CD14-positive monocyte (primary cell): ENCODE results near the gene KLF13. TPM values are rescaled to one million over a fixed set of nuclear protein-coding genes. Genes with fewer than 3 reads are reported as not detected.

Source experiments
- DNase-seq, 3 donors: peaks; one replicate each; pipeline ENCODE4 v3.0.0-alpha.2; 2011 to 2022
- H2AFZ ChIP-seq: 2 replicates; pipeline ENCODE4 v1.6.0; 2012; ENCODE audit warnings: mild to moderate bottlenecking, low read depth, low read length, inconsistent platforms; ENCODE audit not compliant: insufficient read depth, poor library complexity, severe bottlenecking
- H3K27ac ChIP-seq, 2 donors: 1 replicate in 1 of 2; 2 replicates in 1 of 2; pipeline ENCODE4 v1.5.1; 2012 to 2013; ENCODE audit warnings: low read length in 2 of 2, control low read depth in 1 of 2, inconsistent platforms in 1 of 2, low read depth in 1 of 2, mild to moderate bottlenecking in 1 of 2
- H3K27me3 ChIP-seq, 2 donors: one replicate each; pipeline versions ENCODE4 v1.6.0 to v1.6.1; 2011 to 2013; ENCODE audit warnings: low read length in 2 of 2; ENCODE audit not compliant: control insufficient read depth in 2 of 2, insufficient read depth in 2 of 2
- H3K36me3 ChIP-seq, 2 donors: replicated peaks in 1 of 2; 1 replicate in 1 of 2; 2 replicates in 1 of 2; pipeline versions ENCODE4 v1.5.1 to v1.6.1; 2012 to 2013; ENCODE audit warnings: low read length in 2 of 2, control low read depth in 1 of 2, inconsistent platforms in 1 of 2, mild to moderate bottlenecking in 1 of 2; ENCODE audit not compliant: insufficient read depth in 2 of 2, control insufficient read depth in 1 of 2
- H3K4me1 ChIP-seq, 2 donors: 1 replicate in 1 of 2; 2 replicates in 1 of 2; pipeline versions ENCODE4 v1.5.1 to v1.6.1; 2012 to 2013; ENCODE audit warnings: low read length in 2 of 2, control low read depth in 1 of 2, inconsistent platforms in 1 of 2, mild to moderate bottlenecking in 1 of 2, moderate library complexity in 1 of 2; ENCODE audit not compliant: insufficient read depth in 2 of 2, control insufficient read depth in 1 of 2
- H3K4me2 ChIP-seq: replicated peaks from 2 replicates; pipeline ENCODE3; 2012; ENCODE audit warnings: low read length, moderate library complexity, mild to moderate bottlenecking; ENCODE audit not compliant: poor library complexity, severe bottlenecking; ENCODE audit errors: extremely low read depth
- H3K4me3 ChIP-seq, 3 experiments: fragments of 200-600 bp in 1 of 3; sonication (generic) in 1 of 3; replicated peaks in 1 of 3; 1 replicate in 2 of 3; 2 replicates in 1 of 3; pipeline ENCODE4 v1.5.1; 2011 to 2013; ENCODE audit warnings: low read length in 3 of 3, mild to moderate bottlenecking in 3 of 3, control low read depth in 2 of 3, low read depth in 2 of 3, inconsistent platforms in 1 of 3, moderate library complexity in 1 of 3
- H3K79me2 ChIP-seq: 2 replicates; pipeline ENCODE4 v1.6.0; 2012; ENCODE audit warnings: mild to moderate bottlenecking, control low read depth, inconsistent platforms, low read length, moderate library complexity; ENCODE audit not compliant: insufficient read depth
- H3K9ac ChIP-seq: 2 replicates; pipeline ENCODE4 v1.6.0; 2017; ENCODE audit warnings: low read length, mild to moderate bottlenecking; ENCODE audit not compliant: insufficient read depth, poor library complexity, severe bottlenecking
- H3K9me3 ChIP-seq, 2 donors: replicated peaks in 1 of 2; 1 replicate in 1 of 2; 2 replicates in 1 of 2; pipeline versions ENCODE4 v1.5.1 to v1.6.1; 2012 to 2013; ENCODE audit warnings: low read length in 2 of 2, control low read depth in 1 of 2; ENCODE audit not compliant: control insufficient read depth in 1 of 2, insufficient read depth in 1 of 2
- H4K20me1 ChIP-seq: 2 replicates; pipeline ENCODE4 v1.6.0; 2012; ENCODE audit warnings: mild to moderate bottlenecking, low read length, control low read depth, moderate library complexity; ENCODE audit not compliant: insufficient read depth
- H3K27ac Mint-ChIP-seq, 7 donors: one replicate each; pipeline ENCODE4 v1.8.0; 2020; ENCODE audit warnings: mild to moderate bottlenecking in 7 of 7, mixed read lengths in 7 of 7, moderate library complexity in 6 of 7, inconsistent platforms in 2 of 7
- H3K27me3 Mint-ChIP-seq, 3 donors: one replicate each; pipeline ENCODE4 v1.8.0; 2021 to 2022; ENCODE audit warnings: low read depth in 3 of 3, mild to moderate bottlenecking in 3 of 3, mixed read lengths in 3 of 3, moderate library complexity in 3 of 3, inconsistent platforms in 1 of 3
- H3K36me3 Mint-ChIP-seq, 2 donors: one replicate each; pipeline ENCODE4 v1.8.0; 2020; ENCODE audit warnings: mixed read lengths in 2 of 2, inconsistent platforms in 1 of 2, mild to moderate bottlenecking in 1 of 2
- H3K4me1 Mint-ChIP-seq: one replicate; pipeline ENCODE4 v1.8.0; 2020; ENCODE audit warnings: mild to moderate bottlenecking, mixed read lengths
- H3K4me3 Mint-ChIP-seq, 2 donors: one replicate each; pipeline ENCODE4 v1.8.0; 2020; ENCODE audit warnings: mild to moderate bottlenecking in 2 of 2, mixed read lengths in 2 of 2, moderate library complexity in 1 of 2
- H3K9me3 Mint-ChIP-seq, 7 donors: one replicate each; pipeline ENCODE4 v1.8.0; 2020 to 2022; ENCODE audit warnings: mixed read lengths in 7 of 7, mild to moderate bottlenecking in 6 of 7, moderate library complexity in 6 of 7, inconsistent platforms in 2 of 7
- WGBS: methylation state at CpG from one replicate; pipeline ENCODE4 v1.1.5; 2013; ENCODE audit warnings: missing lambda C conversion rate; ENCODE audit not compliant: insufficient coverage; 5-methylcytosine and 5-hydroxymethylcytosine counted together
- intact Hi-C, 2 donors: fragments of 100-400 bp; cut with micrococcal nuclease; formaldehyde crosslinking; loops; one replicate each; pipeline versions ENCODE4 v1.15.0 to v1.15.1; 2023
- polyA plus RNA-seq, 3 donors: library from polyadenylated mRNA; depleted of rRNA in 1 of 3; unstranded in 2 of 3; stranded (reverse) in 1 of 3; fragments of 300-500 nt in 2 of 3; fragments of >200 nt in 1 of 3; fragmentation: Illumina TruSeq in 2 of 3; gene quantifications; 1 replicate in 2 of 3; 2 replicates in 1 of 3; pipeline ENCODE4 v1.2.3, GENCODE V29; 2012 to 2021
- TF ChIP-seq, protein P1 (sequence below): fragments of 200-600 bp; IDR thresholded peaks from one replicate; pipeline ENCODE4 v1.8.0; 2022; ENCODE audit warnings: antibody characterized with exemption, mild to moderate bottlenecking

The KLF13 gene
- polyA plus RNA-seq, 3 donors = 22.5 to 121 (median 28.0) TPM

- H3K4me3 Mint-ChIP-seq = no peak overlapping the region
- no peaks in the 10 kb centered on the region for H3K36me3 ChIP-seq
- no peak for DNase-seq
- TF ChIP-seq, protein P1, sequence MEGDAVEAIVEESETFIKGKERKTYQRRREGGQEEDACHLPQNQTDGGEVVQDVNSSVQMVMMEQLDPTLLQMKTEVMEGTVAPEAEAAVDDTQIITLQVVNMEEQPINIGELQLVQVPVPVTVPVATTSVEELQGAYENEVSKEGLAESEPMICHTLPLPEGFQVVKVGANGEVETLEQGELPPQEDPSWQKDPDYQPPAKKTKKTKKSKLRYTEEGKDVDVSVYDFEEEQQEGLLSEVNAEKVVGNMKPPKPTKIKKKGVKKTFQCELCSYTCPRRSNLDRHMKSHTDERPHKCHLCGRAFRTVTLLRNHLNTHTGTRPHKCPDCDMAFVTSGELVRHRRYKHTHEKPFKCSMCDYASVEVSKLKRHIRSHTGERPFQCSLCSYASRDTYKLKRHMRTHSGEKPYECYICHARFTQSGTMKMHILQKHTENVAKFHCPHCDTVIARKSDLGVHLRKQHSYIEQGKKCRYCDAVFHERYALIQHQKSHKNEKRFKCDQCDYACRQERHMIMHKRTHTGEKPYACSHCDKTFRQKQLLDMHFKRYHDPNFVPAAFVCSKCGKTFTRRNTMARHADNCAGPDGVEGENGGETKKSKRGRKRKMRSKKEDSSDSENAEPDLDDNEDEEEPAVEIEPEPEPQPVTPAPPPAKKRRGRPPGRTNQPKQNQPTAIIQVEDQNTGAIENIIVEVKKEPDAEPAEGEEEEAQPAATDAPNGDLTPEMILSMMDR = no peak
- WGBS = 97% methylated on average over 3 of the region's 3 CpGs
- no peak overlapping the region for H3K4me3 ChIP-seq
- intact Hi-C loops = no loop called here
- no peaks in the 10 kb centered on the region for H4K20me1 ChIP-seq
- H3K4me1 ChIP-seq = no peaks in the 10 kb centered on the region
- H3K4me1 Mint-ChIP-seq = no peaks in the 10 kb centered on the region
- peaks cover 1 to 4% (median 2%) of the 10 kb centered on the region in 3 donors for H3K27me3 Mint-ChIP-seq
- H3K9me3 Mint-ChIP-seq = peaks cover 22 to 40% (median 30%) of the 10 kb centered on the region in 7 donors
- H3K9me3 ChIP-seq = peaks cover 16 to 18% of the 10 kb centered on the region in 2 donors
- H3K27ac Mint-ChIP-seq = no peak overlapping the region
- H3K27me3 ChIP-seq = no peaks in the 10 kb centered on the region
- H3K9ac ChIP-seq = no peak overlapping the region
- no peak overlapping the region for H3K4me2 ChIP-seq
- H3K36me3 Mint-ChIP-seq = peaks cover 0 to 2% of the 10 kb centered on the region in 2 donors
- H2AFZ ChIP-seq = no peak overlapping the region
- H3K79me2 ChIP-seq = no peaks in the 10 kb centered on the region
- H3K27ac ChIP-seq = no peak overlapping the region
These were observed 93.2 kb downstream of the KLF13 start for GRCh38 chr15:31419820-31420219.

GRCh38 chr15:31427411-31427810 lies 100.8 kb downstream of the KLF13 start:
- Mint-ChIP-seq H3K27ac (peak overlapping the region in 4 of 7 donors; percentile 42 to 88 (median 60)), H3K4me1 (peaks cover 25% of the 10 kb centered on the region), H3K27me3 (peaks cover 1 to 2% (median 2%) of the 10 kb centered on the region in 3 donors), H3K4me3 (no peak overlapping the region), H3K9me3 (peaks cover 2 to 8% (median 6%) of the 10 kb centered on the region in 7 donors), H3K36me3 (no peaks in the 10 kb centered on the region)
- Histone ChIP-seq H3K4me1 (peaks cover 10 to 25% of the 10 kb centered on the region in 2 donors), H3K27ac (no peak overlapping the region), H3K36me3 (no peaks in the 10 kb centered on the region), H3K4me3 (no peak overlapping the region), H3K79me2 (no peaks in the 10 kb centered on the region), H4K20me1 (no peaks in the 10 kb centered on the region), H3K9ac (no peak overlapping the region), H3K9me3 (no peaks in the 10 kb centered on the region), H3K27me3 (no peaks in the 10 kb centered on the region), H3K4me2 (no peak overlapping the region), H2AFZ (no peak overlapping the region)
- peak; percentile 32 to 83 (median 81) for DNase-seq
- WGBS = 100% methylated on average over 1 of the region's 1 CpG
- intact Hi-C loops = no loop called here
- TF ChIP-seq, protein P1 = no peak

Other genes with a start within 250 kb of the KLF13 start
- under 1 TPM in 2 of 3 donors, not detected in 1; 0.03 to 0.04 TPM for gene TRPM1, start 225.1 kb upstream of the KLF13 start, polyA plus RNA-seq